Peyer's patch (tissue), 4 donors: ENCODE results near the gene RBP5. TPM values are rescaled to one million over a fixed set of nuclear protein-coding genes. Genes with fewer than 3 reads are reported as not detected.

Source experiments
- DNase-seq, 3 donors: peaks; one replicate each; pipeline ENCODE4 v3.0.0-alpha.2; 2017 to 2019
- H3K27ac ChIP-seq, 4 donors: fragments of 200-600 bp; sonication (generic); one replicate each; pipeline ENCODE4 v1.5.1; 2016 to 2019
- H3K27me3 ChIP-seq, 2 donors: fragments of 200-600 bp; sonication (generic); one replicate each; pipeline ENCODE4 v1.5.1; 2019
- H3K36me3 ChIP-seq, 3 donors: fragments of 200-600 bp; sonication (generic); one replicate each; pipeline ENCODE4 v1.5.1; 2016 to 2019
- H3K4me1 ChIP-seq, 4 donors: fragments of 200-600 bp; sonication (generic); one replicate each; pipeline ENCODE4 v1.5.1; 2016 to 2019
- H3K4me3 ChIP-seq, 4 donors: fragments of 200-600 bp; sonication (generic); 1 replicate in 3 of 4; 2 replicates in 1 of 4; pipeline ENCODE4 v1.5.1; 2016 to 2019; ENCODE audit warnings: mild to moderate bottlenecking in 1 of 4
- H3K9me3 ChIP-seq, 4 donors: fragments of 200-600 bp; sonication (generic); one replicate each; pipeline ENCODE4 v1.5.1; 2016 to 2019; ENCODE audit warnings: mild to moderate bottlenecking in 1 of 4
- POLR2A ChIP-seq, 2 donors: fragments of 450-650 bp; IDR thresholded peaks; one replicate each; pipeline ENCODE4 v1.5.1; 2017; ENCODE audit warnings: antibody characterized with exemption in 2 of 2, mild to moderate bottlenecking in 2 of 2, moderate library complexity in 2 of 2
- total RNA-seq, 4 donors: library from RNA; depleted of rRNA; stranded (reverse); fragments of >200 nt; gene quantifications; one replicate each; pipeline ENCODE4 v1.1.0, GENCODE V29; 2016
- TF ChIP-seq, protein P1 (sequence below), 6 experiments: fragments of 450-650 bp in 4 of 6; fragments of 200-600 bp in 2 of 6; sonication (generic) in 1 of 6; IDR thresholded peaks; one replicate each; pipeline ENCODE4 v1.5.1; 2017 to 2019; ENCODE audit warnings: antibody characterized with exemption in 6 of 6, mild to moderate bottlenecking in 3 of 6, moderate library complexity in 1 of 6

Gene RBP5
- total RNA-seq, 4 donors from 2014 or later: 3.7 to 64.4 (median 4.3) TPM; not detected in 1

DNA sequence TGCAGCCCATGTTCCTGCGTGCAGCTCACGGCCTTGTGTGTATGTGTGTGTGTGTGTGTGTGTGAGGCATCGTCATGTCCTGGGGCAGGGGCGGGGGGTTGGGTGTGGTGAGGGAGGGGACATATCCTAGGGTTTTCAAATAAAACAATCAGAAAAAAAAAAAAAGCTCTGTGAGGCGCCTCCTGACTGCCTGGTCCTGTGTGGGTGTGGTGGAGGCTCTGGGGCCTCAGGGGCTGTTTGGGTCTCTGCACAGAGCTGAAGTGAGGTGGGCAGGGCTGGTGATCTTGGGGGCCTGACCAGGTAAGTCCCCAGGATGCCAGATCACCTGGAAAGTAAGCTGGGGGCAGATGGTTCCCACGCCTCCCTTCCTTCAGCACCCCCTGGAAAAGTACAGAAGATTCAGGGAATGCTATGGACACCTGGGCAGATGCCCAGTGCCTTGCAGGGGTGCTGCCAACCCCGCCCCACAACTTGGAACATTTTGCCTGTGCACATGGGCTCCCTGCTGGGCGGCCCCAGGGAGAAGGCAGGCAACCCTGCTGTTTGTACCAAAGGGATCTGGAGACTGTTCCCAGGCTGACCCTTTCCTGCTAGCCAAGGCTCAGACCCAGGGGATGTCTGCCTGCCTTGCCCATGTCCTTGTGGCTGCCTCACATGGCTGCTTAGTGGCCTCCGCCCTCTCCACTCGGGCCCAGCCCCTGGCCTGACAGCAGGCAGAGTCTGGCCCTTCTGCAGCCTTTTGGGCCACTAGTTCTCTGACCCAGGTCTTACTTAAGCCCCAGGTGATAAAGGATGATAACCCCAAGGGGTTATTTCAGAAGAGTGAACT is 30.3 kb upstream of the RBP5 start:
- Histone ChIP-seq H3K27ac (no peak overlapping the region), H3K4me1 (no peaks in the 10 kb centered on the region), H3K27me3 (no peaks in the 10 kb centered on the region), H3K36me3 (peaks cover 0 to 5% (median 0%) of the 10 kb centered on the region in 3 donors), H3K4me3 (no peak overlapping the region), H3K9me3 (no peaks in the 10 kb centered on the region)
- DNase-seq: no peak
- TF ChIP-seq, protein P1, sequence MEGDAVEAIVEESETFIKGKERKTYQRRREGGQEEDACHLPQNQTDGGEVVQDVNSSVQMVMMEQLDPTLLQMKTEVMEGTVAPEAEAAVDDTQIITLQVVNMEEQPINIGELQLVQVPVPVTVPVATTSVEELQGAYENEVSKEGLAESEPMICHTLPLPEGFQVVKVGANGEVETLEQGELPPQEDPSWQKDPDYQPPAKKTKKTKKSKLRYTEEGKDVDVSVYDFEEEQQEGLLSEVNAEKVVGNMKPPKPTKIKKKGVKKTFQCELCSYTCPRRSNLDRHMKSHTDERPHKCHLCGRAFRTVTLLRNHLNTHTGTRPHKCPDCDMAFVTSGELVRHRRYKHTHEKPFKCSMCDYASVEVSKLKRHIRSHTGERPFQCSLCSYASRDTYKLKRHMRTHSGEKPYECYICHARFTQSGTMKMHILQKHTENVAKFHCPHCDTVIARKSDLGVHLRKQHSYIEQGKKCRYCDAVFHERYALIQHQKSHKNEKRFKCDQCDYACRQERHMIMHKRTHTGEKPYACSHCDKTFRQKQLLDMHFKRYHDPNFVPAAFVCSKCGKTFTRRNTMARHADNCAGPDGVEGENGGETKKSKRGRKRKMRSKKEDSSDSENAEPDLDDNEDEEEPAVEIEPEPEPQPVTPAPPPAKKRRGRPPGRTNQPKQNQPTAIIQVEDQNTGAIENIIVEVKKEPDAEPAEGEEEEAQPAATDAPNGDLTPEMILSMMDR (IDR thresholded peaks at IDR 0.05): no peak
- TF ChIP-seq POLR2A (IDR thresholded peaks at IDR 0.05): no peak

DNA sequence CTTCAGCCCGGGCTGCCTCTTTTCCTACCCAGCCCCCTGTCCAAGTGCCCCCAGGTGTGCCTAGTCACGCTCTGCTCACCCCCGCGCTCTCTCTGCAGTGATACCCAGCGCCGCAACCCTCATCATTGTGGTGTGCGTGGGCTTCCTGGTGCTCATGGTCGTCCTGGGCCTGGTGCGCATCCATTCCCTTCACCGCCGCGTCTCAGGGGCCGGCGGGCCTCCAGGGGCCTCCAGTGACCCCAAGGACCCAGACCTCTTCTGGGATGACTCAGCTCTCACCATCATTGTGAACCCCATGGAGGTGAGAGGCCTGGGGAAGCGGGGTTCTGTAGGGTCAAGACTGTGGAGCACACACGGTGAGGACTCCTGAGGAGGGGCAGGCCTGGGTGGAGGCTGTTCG is 28.7 kb upstream of the RBP5 start:
- Histone ChIP-seq H3K9me3 (no peaks in the 10 kb centered on the region), H3K27ac (no peak overlapping the region), H3K4me1 (no peaks in the 10 kb centered on the region), H3K27me3 (no peaks in the 10 kb centered on the region), H3K36me3 (peaks cover 0 to 5% (median 0%) of the 10 kb centered on the region in 3 donors), H3K4me3 (no peak overlapping the region)
- TF ChIP-seq, protein P1 (IDR thresholded peaks at IDR 0.05): no peak
- TF ChIP-seq POLR2A (IDR thresholded peaks at IDR 0.05): no peak
- DNase-seq: no peak

DNA sequence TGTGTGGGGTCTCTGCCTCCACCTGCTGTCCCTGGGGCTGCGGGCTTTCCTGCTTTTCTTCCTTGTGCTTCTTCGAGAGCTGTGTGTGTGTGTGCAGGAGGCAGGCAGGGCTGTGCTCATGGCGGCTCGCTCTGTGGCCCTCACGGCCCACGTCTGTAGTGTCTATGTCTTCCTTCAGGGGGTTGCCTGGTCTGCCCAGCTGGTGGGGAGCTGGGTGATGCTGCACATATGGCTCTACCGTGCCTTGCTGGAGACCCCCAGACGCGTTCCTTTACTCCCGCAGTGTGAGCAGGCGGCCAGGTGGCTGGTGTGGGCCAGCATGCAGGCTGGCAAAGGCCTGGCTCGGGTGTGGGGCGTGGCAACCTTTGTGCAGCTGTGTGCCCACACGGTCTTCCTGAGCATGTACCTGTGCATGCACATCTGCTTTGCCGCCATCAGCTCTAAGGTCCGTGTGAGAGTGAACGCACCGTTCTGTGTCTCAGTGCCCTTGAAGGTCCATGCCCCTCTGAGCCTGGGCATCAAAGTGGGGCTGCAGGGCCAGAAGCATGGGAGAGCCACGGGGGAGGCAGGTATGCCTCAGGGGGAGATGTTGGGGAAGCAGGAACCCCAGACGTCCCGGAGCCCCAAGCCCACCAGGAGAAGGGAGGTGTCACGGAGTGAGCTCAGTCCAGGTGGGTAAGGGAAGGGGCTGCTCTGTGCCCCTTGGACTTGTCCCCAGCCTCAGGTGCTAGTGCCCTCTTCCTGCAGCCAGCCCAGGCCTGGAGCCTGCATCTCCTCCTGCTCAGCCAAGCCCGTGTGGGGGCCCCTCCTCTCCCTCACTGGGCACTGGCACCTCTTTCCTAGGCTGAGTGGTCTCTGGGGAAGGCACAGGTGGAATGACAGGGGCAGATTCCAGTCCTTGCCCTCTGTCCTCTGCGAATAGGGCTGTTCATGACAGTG is 27.8 kb upstream of the RBP5 start:
- Histone ChIP-seq H3K4me3 (no peak overlapping the region), H3K36me3 (peaks cover 0 to 5% (median 0%) of the 10 kb centered on the region in 3 donors), H3K9me3 (no peaks in the 10 kb centered on the region), H3K27ac (no peak overlapping the region), H3K27me3 (no peaks in the 10 kb centered on the region), H3K4me1 (no peaks in the 10 kb centered on the region)
- no peak for TF ChIP-seq POLR2A (IDR thresholded peaks at IDR 0.05)
- TF ChIP-seq, protein P1 (IDR thresholded peaks at IDR 0.05): no peak
- no peak for DNase-seq

DNA sequence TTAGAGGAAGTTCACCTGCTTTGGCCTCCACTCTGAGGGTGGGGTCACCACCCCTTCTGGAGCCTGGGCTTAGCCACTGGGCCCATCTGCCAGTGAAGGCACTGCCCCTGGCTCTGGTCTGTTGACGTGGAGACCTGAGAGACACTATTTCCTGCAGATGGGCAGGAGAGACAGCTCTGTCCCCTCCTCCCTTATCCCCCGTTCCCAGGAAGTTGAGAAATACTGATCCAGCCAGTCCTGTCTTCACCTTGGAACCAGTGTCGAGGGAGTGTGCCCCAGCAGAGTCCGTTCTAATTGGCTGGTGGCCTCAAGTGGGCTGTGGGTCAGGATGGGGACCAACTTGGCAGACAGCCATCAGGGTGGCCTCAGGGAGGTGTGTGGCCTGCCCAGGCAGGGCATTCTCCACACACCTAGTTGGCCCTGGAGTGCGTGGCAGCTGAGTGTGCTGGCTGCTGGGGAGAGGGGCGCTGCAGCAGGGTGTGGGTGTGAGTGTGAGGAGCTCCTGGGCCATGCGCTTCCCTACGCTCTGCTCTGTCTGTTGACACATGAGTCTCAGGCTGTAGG is 26.9 kb upstream of the RBP5 start:
- Histone ChIP-seq H3K4me3 (no peak overlapping the region), H3K27ac (no peak overlapping the region)

More for the DNA sequence above, 26.9 kb upstream of the RBP5 start:
- Histone ChIP-seq H3K9me3 (no peaks in the 10 kb centered on the region), H3K27me3 (no peaks in the 10 kb centered on the region), H3K36me3 (peaks cover 0 to 11% (median 0%) of the 10 kb centered on the region in 3 donors), H3K4me1 (no peaks in the 10 kb centered on the region)
- TF ChIP-seq, protein P1 (IDR thresholded peaks at IDR 0.05): no peak
- TF ChIP-seq POLR2A (IDR thresholded peaks at IDR 0.05): no peak
- DNase-seq: no peak
